Measurements from ENCODE around the gene IQCN.

Gene IQCN

GRCh38 chr19:18286973-18287635 lies 12.9 kb upstream of the IQCN start:
- DNase-seq, result no peak

GRCh38 chr19:18284712-18285360 lies 10.6 kb upstream of the IQCN start:
- peak; percentile 35 for DNase-seq

GRCh38 chr19:18283338-18283737 lies 9.1 kb upstream of the IQCN start:
- DNase-seq, result no peak

GRCh38 chr19:18282788-18283141 lies 8.5 kb upstream of the IQCN start:
- DNase-seq, result peak; percentile 28

- no peak for DNase-seq
Measured at GRCh38 chr19:18282021-18282787, 8.0 kb upstream of the IQCN start.

GRCh38 chr19:18281082-18282020 lies 7.1 kb upstream of the IQCN start, which contains the start of gene JUND:
Gene JUND (minus strand): TSS chr19:18281622. CDS start chr19:18281484, 138 bp downstream.
- DNase-seq, result peak; percentile 98

- DNase-seq, result peak; percentile 86
Measured at GRCh38 chr19:18280247-18281081, 6.2 kb upstream of the IQCN start.

GRCh38 chr19:18279516-18280246 lies 5.4 kb upstream of the IQCN start:
- peak; percentile 95 for DNase-seq

- no peak for DNase-seq
Measured at GRCh38 chr19:18279266-18279515, 4.9 kb upstream of the IQCN start.

- peak; percentile 48 for DNase-seq
Measured at GRCh38 chr19:18278521-18279265, 4.4 kb upstream of the IQCN start.

GRCh38 chr19:18274781-18275356 lies 617 bp upstream of the IQCN start:
- no peak for DNase-seq

- no peak for DNase-seq
Measured at GRCh38 chr19:18273561-18274218, 562 bp downstream of the IQCN start.

GRCh38 chr19:18271433-18271841 lies 2.8 kb downstream of the IQCN start:
- no peak for DNase-seq

GRCh38 chr19:18270326-18270725 lies 3.9 kb downstream of the IQCN start:
- no peak for DNase-seq

- DNase-seq, result no peak
Measured at GRCh38 chr19:18269070-18269723, 5.1 kb downstream of the IQCN start.

- no peak for DNase-seq
Measured at GRCh38 chr19:18266771-18267686, 7.2 kb downstream of the IQCN start.

GRCh38 chr19:18265582-18265981 lies 8.7 kb downstream of the IQCN start:
- no peak for DNase-seq

- DNase-seq, result no peak
Measured at GRCh38 chr19:18264971-18265540, 9.2 kb downstream of the IQCN start.

Data from CD4-positive, alpha-beta T cell treated with Interleukin-4 for 4 hours (primary cell).